ENCODE data around the gene STAT5B. TPM values are rescaled to one million over a fixed set of nuclear protein-coding genes. Genes with fewer than 3 reads are reported as not detected.

STAT5B gene
- total RNA-seq, 1 donor from 2014 or later: 23.1 TPM

- H3K4me2 ChIP-seq (ENCODE audit: low read length): peak within 1 kb of the TSS; percentile 32
- Mint-ChIP-seq H3K27me3 (ENCODE audit: low read depth, unreplicated experiment) (peaks cover 49% of the 10 kb centered on the region), H3K36me3 (ENCODE audit: low read depth, unreplicated experiment) (no peaks in the 10 kb centered on the region), H3K4me1 (ENCODE audit: low read depth, unreplicated experiment) (peaks cover 8% of the 10 kb centered on the region), H3K27ac (ENCODE audit: unreplicated experiment) (no peak within 1 kb of the TSS), H3K9me3 (ENCODE audit: unreplicated experiment) (no peaks in the 10 kb centered on the region), H3K4me3 (ENCODE audit: unreplicated experiment) (peak within 1 kb of the TSS; percentile 34)
- peak; percentile 14 for DNase-seq (ENCODE audit: low read depth)
- peaks cover 13% of the 10 kb centered on the region for H3K4me1 ChIP-seq (ENCODE audit: insufficient read depth, low read length)
- no peak within 1 kb of the TSS for H3K4me3 ChIP-seq (ENCODE audit: insufficient read depth, low read depth, low read length)
- H3K9ac ChIP-seq (ENCODE audit: low read length): no peak within 1 kb of the TSS
- no peaks in the 10 kb centered on the region for H3K9me3 ChIP-seq (ENCODE audit: insufficient read depth, low read depth, low read length)
- no peak for FAIRE-seq
- no peaks in the 10 kb centered on the region for H3K79me2 ChIP-seq (ENCODE audit: insufficient read depth, low read length)
- no peaks in the 10 kb centered on the region for H3K36me3 ChIP-seq (ENCODE audit: insufficient read depth, low read length)
- H4K20me1 ChIP-seq (ENCODE audit: insufficient read depth, low read length): peaks cover 4% of the 10 kb centered on the region
- TF ChIP-seq EZH2 (IDR thresholded peaks at IDR 0.05; ENCODE audit: insufficient read depth, low read length): peak; percentile 83
- TF ChIP-seq CTCF (IDR thresholded peaks at IDR 0.05; ENCODE audit: insufficient read depth, low read depth, low read length): peak; percentile 31
- H3K27ac ChIP-seq (ENCODE audit: low read depth, low read length): no peak within 1 kb of the TSS
- H2AFZ ChIP-seq (ENCODE audit: low read depth, low read length): no peak within 1 kb of the TSS
- H3K27me3 ChIP-seq (ENCODE audit: insufficient read depth, low read length): peaks cover 28% of the 10 kb centered on the region
These were observed 95.0 kb downstream of the STAT5B start, which contains the start of gene KCNH4 for GRCh38 chr17:42180922-42181850. Gene KCNH4, minus strand, starts transcription at chr17:42181142. Its CDS starts 197 bp downstream, at chr17:42180945.

DNA sequence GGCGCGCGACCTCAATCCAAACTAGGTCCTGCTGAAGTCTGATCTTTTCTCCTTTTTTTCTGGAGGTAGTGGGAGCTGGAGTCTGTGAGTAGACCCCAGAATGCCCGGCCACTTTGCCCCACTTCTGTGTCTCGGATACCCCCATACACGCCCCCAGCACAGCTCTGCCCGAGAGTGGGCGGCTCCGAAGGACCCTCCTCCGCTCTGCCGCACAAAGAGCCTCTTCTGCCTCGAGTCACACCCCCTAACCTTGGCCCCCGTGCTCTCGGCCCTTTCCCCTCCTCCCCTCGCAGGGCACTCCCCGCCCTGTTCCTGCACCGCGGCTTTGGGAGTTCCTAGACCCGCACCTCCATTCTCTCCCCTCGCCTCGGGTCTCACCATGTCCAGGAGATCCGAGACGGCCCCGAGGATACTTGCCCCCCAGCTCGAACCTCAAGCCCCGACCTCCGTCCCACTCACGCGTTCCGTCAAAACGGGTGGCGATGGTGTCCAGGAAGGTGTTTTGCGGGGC, 95.7 kb downstream of the STAT5B start:
- TF ChIP-seq EZH2 (IDR thresholded peaks at IDR 0.05; ENCODE audit: insufficient read depth, low read length) (peak; percentile 89), CTCF (IDR thresholded peaks at IDR 0.05; ENCODE audit: insufficient read depth, low read depth, low read length) (no peak)
- peak overlapping the region; percentile 32 for H3K4me2 ChIP-seq (ENCODE audit: low read length)
- no peaks in the 10 kb centered on the region for H3K9me3 Mint-ChIP-seq (ENCODE audit: unreplicated experiment)
- H3K27ac Mint-ChIP-seq (ENCODE audit: unreplicated experiment): no peak overlapping the region
- H3K4me3 Mint-ChIP-seq (ENCODE audit: unreplicated experiment): peak overlapping the region; percentile 34
- no peaks in the 10 kb centered on the region for H3K9me3 ChIP-seq (ENCODE audit: insufficient read depth, low read depth, low read length)
- no peaks in the 10 kb centered on the region for H3K36me3 ChIP-seq (ENCODE audit: insufficient read depth, low read length)
- H3K27me3 ChIP-seq (ENCODE audit: insufficient read depth, low read length): peaks cover 28% of the 10 kb centered on the region
- no peak overlapping the region for H3K9ac ChIP-seq (ENCODE audit: low read length)
- H3K27ac ChIP-seq (ENCODE audit: low read depth, low read length): no peak overlapping the region
- no peaks in the 10 kb centered on the region for H3K36me3 Mint-ChIP-seq (ENCODE audit: low read depth, unreplicated experiment)
- peaks cover 13% of the 10 kb centered on the region for H3K4me1 ChIP-seq (ENCODE audit: insufficient read depth, low read length)
- H3K27me3 Mint-ChIP-seq (ENCODE audit: low read depth, unreplicated experiment): peaks cover 53% of the 10 kb centered on the region
- no peak for FAIRE-seq
- H3K4me3 ChIP-seq (ENCODE audit: insufficient read depth, low read depth, low read length): no peak overlapping the region
- H3K4me1 Mint-ChIP-seq (ENCODE audit: low read depth, unreplicated experiment): peaks cover 8% of the 10 kb centered on the region
- no peaks in the 10 kb centered on the region for H3K79me2 ChIP-seq (ENCODE audit: insufficient read depth, low read length)
- no peak for DNase-seq (ENCODE audit: low read depth)
- H2AFZ ChIP-seq (ENCODE audit: low read depth, low read length): no peak overlapping the region
- H4K20me1 ChIP-seq (ENCODE audit: insufficient read depth, low read length): peaks cover 4% of the 10 kb centered on the region

Data from astrocyte (in vitro differentiated cells and primary cell).